Mucosa of rectum (tissue), 2 donors: ENCODE measurements around the gene TNFAIP8L3.
"Not testable (repeated sequence)": the region's sequence is repeated elsewhere in the genome, so short reads cannot be mapped to it uniquely, and the experiment has no call there.

ENCODE experiments used
- H3K27ac ChIP-seq, 2 donors: one replicate each; pipeline ENCODE4 v1.7.0; 2013; ENCODE audit warnings: inconsistent platforms in 2 of 2, low read depth in 2 of 2, low read length in 2 of 2
- H3K27me3 ChIP-seq, 2 donors: one replicate each; pipeline ENCODE4 v1.7.0; 2013; ENCODE audit warnings: low read length in 2 of 2; ENCODE audit not compliant: control insufficient read depth in 2 of 2, insufficient read depth in 2 of 2
- H3K36me3 ChIP-seq, 2 donors: one replicate each; pipeline ENCODE4 v1.7.0; 2013; ENCODE audit warnings: low read length in 2 of 2; ENCODE audit not compliant: control insufficient read depth in 2 of 2, insufficient read depth in 2 of 2
- H3K4me1 ChIP-seq, 2 donors: one replicate each; pipeline ENCODE4 v1.7.0; 2013; ENCODE audit warnings: low read length in 2 of 2, mild to moderate bottlenecking in 1 of 2; ENCODE audit not compliant: control insufficient read depth in 2 of 2, insufficient read depth in 2 of 2
- H3K4me3 ChIP-seq, 2 donors: one replicate each; pipeline ENCODE4 v1.7.0; 2013; ENCODE audit warnings: low read length in 2 of 2
- H3K9ac ChIP-seq, 2 donors: one replicate each; pipeline ENCODE4 v1.7.0; 2013; ENCODE audit warnings: low read length in 2 of 2, low read depth in 1 of 2, mild to moderate bottlenecking in 1 of 2
- H3K9me3 ChIP-seq, 2 donors: one replicate each; pipeline ENCODE4 v1.7.0; 2013; ENCODE audit warnings: low read length in 2 of 2; ENCODE audit not compliant: control insufficient read depth in 2 of 2
- donor health status: healthy.
- donor health status: Normal muscosa, but diverticular disease.

TNFAIP8L3 gene

DNA sequence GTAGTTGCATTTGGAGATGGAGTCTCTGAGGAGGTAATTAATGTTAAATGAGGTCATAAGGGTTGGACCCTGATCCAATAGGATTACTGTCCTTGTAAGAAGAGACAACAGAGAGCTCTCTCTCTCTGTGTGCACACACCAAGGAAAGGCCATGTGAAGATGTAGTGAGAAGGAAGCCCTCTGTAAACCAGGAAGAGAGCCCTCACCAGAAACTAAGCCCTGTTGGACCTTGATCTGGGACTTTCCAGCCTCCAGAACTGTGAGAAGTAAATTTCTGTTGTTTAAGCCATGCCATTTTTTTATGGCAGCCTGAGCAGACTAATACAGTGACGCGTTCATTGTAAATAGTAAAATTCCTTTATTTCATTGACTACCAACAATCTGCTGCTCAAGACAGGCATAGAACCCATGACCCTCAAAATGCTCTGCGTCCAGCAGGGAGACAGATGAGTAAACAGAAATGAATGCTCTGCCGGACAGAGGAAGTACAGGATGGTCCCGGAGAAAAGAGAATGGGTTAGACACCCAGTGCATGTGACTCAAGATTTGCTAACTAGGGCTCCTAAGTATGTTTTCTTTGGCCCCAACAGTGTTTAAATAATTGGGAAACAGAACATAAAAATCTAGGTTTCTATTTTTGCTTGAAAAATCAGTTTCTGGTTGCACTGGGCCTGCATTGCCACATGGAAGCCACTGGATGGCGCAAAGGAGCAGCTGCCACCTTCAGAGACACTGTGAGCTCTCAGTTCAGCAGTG, 37.9 kb upstream of the TNFAIP8L3 start:
- H3K4me1 ChIP-seq: peaks cover 10 to 12% of the 10 kb centered on the region in 2 donors
- no peaks in the 10 kb centered on the region for H3K9me3 ChIP-seq
- no peak overlapping the region for H3K4me3 ChIP-seq
- no peaks in the 10 kb centered on the region for H3K36me3 ChIP-seq
- H3K9ac ChIP-seq: no peak overlapping the region
- H3K27me3 ChIP-seq: no peaks in the 10 kb centered on the region
- peak overlapping the region; percentile 21 to 56 for H3K27ac ChIP-seq

DNA sequence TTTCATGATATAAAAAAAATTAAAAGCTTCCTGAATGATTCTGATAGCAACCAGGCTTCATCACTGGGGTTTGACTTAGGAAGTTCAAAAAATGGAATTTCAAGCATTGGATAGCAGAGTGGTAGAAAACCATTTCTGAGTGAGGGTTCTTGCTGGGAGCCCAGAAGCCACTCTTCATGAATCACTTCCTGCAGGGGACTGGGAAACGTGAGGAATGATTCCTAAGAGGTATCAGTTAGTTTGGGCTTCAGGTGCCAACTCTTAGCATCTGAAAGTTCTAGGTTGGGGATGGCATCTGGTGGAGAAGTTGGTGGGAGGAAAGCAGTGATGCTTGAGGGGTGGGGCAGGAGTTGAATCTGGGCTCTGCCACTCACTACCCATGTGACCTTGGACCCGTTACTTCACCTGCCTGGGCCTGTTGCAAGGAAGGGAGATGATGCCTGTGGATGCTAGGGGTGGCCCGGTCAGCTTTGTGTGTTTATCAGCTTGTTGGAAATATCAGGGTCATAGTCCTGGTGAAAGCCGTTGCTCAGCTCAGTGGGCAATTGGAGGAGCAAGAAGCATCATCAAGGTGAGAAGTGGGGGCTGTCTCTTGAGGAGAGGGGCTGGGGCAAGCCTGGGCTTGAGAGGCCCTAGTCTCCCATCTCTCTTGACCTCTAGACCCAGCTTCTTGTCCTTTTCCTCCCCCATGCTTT, 37.0 kb upstream of the TNFAIP8L3 start:
- Histone ChIP-seq H3K4me3 (no peak overlapping the region), H3K9ac (no peak overlapping the region), H3K27me3 (no peaks in the 10 kb centered on the region), H3K9me3 (no peaks in the 10 kb centered on the region), H3K27ac (peak overlapping the region; percentile 21 to 56), H3K4me1 (peaks cover 10 to 12% of the 10 kb centered on the region in 2 donors), H3K36me3 (no peaks in the 10 kb centered on the region)

DNA sequence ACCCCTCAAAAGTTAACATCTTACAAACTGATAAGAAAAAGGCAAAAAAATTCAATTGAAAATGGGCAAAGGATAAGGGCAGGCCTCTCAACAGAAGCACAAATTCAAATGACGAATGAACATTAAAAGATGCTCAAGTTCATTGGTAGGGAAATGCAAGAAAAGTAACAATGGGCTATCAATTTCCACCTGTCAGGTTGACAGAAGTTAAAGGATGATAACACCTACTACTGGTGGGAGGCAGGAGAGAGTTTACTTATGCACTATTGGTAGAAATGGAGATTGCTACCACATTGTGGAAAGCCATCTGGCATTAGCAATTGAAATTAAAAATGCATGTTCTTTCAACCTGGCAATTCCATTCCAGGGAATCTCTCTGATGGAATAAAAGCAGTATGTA, 35.6 kb upstream of the TNFAIP8L3 start:
- Histone ChIP-seq H3K27me3 (no peaks in the 10 kb centered on the region), H3K9me3 (no peaks in the 10 kb centered on the region), H3K4me3 (peak overlapping the region in 1 of 2 donors; percentile 10), H3K36me3 (no peaks in the 10 kb centered on the region), H3K4me1 (peaks cover 10 to 12% of the 10 kb centered on the region in 2 donors), H3K27ac (peak overlapping the region; percentile 65 to 80), H3K9ac (no peak overlapping the region)

DNA sequence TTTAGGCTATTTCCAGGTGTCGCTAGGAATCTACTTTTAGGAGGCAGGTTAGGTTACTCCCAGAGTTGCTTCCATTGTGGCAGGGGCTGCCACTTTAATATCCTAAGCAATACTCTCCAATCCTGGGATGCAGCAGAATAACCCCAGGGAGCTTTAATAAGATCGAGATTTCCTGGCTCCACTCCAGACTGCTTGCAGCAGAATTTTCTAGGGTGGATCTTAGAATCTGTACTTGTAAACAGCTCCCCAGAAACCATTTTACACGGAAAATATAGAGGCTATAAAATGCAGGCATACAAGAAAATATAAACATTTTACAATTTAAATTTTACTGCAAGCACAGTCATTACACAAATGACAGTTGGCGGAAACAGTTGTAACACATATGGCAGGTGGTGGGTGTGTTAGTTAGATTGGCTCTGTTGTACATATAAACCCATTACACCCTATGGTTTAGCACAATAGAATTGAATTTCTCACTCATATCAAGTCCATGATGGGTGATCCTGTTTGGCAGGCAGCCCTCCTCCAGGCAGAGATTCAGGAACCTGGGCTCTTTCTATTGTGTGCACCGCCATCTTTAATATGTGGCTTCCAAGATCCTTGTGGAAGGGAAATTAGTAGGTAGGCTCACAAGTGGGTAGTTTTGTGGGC, 35.0 kb upstream of the TNFAIP8L3 start:
- peak overlapping the region in 1 of 2 donors; percentile 10 for H3K4me3 ChIP-seq
- H3K9ac ChIP-seq: no peak overlapping the region

DNA sequence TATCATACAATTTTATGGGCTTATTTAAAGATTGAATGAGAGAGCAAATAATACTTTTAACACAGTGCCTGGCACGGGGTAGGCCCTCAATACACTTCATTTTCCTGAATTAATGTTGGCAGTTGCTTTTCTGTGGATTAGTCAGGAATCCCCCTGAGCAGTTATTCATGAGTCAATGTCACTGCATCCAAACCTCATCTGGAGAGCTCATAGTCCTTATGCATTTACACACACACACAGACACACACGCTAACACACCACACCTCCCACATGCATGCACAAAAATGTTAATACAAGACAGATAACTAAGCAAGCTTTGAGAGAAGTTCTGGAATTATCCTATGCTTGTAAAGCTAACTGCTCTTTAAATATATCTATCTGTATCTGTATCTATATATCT, 34.0 kb upstream of the TNFAIP8L3 start:
- H3K36me3 ChIP-seq: no peaks in the 10 kb centered on the region
- no peak overlapping the region for H3K4me3 ChIP-seq
- H3K4me1 ChIP-seq: peaks cover 10 to 12% of the 10 kb centered on the region in 2 donors
- no peaks in the 10 kb centered on the region for H3K9me3 ChIP-seq
- H3K27me3 ChIP-seq: no peaks in the 10 kb centered on the region
- peak overlapping the region in 1 of 2 donors; percentile 12 for H3K27ac ChIP-seq
- no peak overlapping the region for H3K9ac ChIP-seq

More for the DNA sequence above, 35.0 kb upstream of the TNFAIP8L3 start:
- Histone ChIP-seq H3K27ac (peak overlapping the region; percentile 65 to 80), H3K36me3 (no peaks in the 10 kb centered on the region), H3K27me3 (no peaks in the 10 kb centered on the region), H3K9me3 (no peaks in the 10 kb centered on the region), H3K4me1 (peaks cover 10 to 12% of the 10 kb centered on the region in 2 donors)

DNA sequence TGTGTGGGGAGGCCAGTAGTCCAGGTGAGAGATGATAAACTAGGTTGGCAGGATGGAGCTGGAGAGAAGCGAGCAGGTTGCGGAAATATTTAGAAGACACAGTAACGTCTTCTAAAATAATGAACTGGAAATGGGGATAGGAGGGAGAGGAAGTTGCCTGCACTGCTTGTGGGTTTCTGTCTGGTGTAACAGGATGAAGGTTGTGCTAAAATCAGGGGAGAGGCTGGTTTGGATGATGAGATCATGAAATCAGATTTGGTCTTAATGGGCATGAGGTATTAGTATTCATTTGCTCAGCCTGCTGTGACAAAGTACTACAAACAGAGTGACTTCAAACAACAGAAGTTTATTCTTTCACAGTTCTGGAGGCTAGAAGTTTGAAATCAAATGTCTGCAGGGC, 32.1 kb upstream of the TNFAIP8L3 start:
- Histone ChIP-seq H3K9ac (no peak overlapping the region), H3K27ac (no peak overlapping the region), H3K36me3 (no peaks in the 10 kb centered on the region), H3K4me1 (peaks cover 6 to 9% of the 10 kb centered on the region in 2 donors), H3K9me3 (no peaks in the 10 kb centered on the region), H3K4me3 (no peak overlapping the region), H3K27me3 (no peaks in the 10 kb centered on the region)

DNA sequence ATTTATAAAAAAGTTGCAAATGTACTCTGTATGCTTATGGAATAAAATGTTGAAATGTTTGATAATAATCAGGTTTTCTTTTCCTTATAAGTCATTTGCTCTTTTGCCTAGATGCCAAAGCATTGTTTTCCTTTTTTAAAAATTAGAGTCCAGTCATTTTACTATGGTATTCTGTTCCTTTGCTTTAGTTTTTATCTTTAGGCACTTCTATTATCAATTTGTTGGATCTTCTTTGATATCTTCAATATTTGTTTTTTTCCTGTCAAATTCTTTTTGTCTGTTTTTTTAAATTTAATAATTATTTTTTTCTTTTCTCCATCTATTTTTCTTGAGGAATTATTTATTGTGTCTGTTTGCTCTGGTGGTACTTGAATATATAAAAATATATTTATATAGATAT, 28.3 kb upstream of the TNFAIP8L3 start:
- H3K9me3 ChIP-seq: not testable (repeated sequence)

DNA sequence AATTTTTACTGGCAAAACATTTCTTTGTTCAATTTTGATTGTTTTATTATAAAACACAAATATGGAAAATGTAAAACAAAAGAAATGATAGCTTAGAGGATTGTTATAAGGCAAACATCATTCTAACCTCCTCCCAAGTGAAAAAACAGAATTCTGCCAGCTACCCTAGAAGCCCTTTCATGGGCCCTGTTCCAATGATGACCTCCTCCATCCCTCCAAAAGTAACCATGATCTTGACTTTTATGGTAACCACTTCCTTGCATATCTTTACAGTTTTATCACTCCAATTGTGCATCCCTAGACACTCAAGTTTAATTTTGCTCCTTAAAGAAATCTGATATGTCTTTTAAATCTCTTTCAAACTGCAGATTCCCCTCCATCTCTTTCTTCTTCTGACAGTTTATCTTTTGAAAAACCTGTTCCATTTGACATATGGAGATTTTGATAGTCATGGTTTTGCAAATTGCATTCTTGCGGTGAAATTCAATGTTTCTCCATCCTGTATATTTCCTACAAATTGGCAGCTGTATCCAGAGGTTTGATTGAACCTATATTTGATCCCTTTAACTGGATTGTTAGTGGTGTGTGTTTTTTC, 27.0 kb upstream of the TNFAIP8L3 start:
- H3K9me3 ChIP-seq: no peaks in the 10 kb centered on the region
- no peak overlapping the region for H3K9ac ChIP-seq
- H3K4me3 ChIP-seq: no peak overlapping the region
- no peaks in the 10 kb centered on the region for H3K27me3 ChIP-seq
- H3K4me1 ChIP-seq: no peaks in the 10 kb centered on the region
- no peaks in the 10 kb centered on the region for H3K36me3 ChIP-seq
- no peak overlapping the region for H3K27ac ChIP-seq

More for the DNA sequence above, 28.3 kb upstream of the TNFAIP8L3 start:
- not testable (repeated sequence) for H3K36me3 ChIP-seq, H3K27ac ChIP-seq, H3K4me1 ChIP-seq, H3K27me3 ChIP-seq, H3K4me3 ChIP-seq, H3K9ac ChIP-seq

DNA sequence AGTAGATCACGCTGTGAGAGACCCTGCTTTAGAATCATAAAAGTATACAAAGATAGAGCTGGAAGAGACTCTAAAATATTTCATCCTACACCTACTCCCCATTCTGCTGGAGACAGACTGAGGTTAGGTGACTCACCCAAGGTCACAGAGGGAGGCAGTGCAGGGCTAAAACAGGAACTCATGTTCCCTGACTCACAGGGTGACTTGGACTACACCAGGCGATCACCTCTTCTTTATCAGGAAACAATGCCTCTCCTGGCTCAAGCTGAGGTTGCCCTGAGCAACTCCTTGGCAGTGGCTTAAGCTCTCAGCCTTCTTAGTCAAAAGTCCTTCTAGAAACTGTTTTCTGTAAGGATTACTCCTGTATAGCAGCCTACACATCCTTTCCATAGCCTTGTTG, 26.4 kb upstream of the TNFAIP8L3 start:
- no peak overlapping the region for H3K27ac ChIP-seq
- H3K4me1 ChIP-seq: no peaks in the 10 kb centered on the region
- H3K9ac ChIP-seq: no peak overlapping the region
- H3K4me3 ChIP-seq: no peak overlapping the region
- no peaks in the 10 kb centered on the region for H3K27me3 ChIP-seq
- H3K9me3 ChIP-seq: no peaks in the 10 kb centered on the region
- H3K36me3 ChIP-seq: no peaks in the 10 kb centered on the region

DNA sequence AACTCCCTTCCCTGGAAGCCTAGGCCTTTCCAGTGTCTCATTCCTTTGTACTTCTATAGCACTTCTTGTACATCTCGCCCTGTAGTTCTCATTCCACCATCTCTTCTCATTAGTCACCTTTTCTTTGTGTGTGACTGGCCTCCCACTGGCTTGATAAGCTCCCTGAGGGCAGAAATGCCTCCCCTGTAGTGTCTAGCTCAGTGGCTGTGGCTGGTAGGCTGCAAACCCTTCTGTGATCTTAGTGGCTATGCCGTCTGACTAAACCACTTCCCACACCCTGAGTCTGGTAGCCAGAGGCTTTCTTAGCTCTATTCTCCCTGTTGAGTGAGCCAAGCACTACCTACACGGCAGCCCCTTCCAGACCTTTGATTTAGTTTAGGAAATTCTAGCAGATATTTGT, 24.4 kb upstream of the TNFAIP8L3 start:
- H3K4me1 ChIP-seq: no peaks in the 10 kb centered on the region
- H3K27ac ChIP-seq: no peak overlapping the region
- H3K27me3 ChIP-seq: no peaks in the 10 kb centered on the region
- H3K9ac ChIP-seq: no peak overlapping the region
- H3K36me3 ChIP-seq: no peaks in the 10 kb centered on the region
- H3K9me3 ChIP-seq: no peaks in the 10 kb centered on the region
- H3K4me3 ChIP-seq: no peak overlapping the region
